GM18858 (cell line): Measurements from ENCODE around the gene BIRC5.
"Not testable (repeated sequence)": the region's sequence is repeated elsewhere in the genome, so short reads cannot be mapped to it uniquely, and the experiment has no call there.

Experiments used
- ATAC-seq: cut with Tn5 transposase; IDR thresholded peaks from one replicate; pipeline ENCODE4 v1.9.1; 2021; ENCODE audit not compliant: unreplicated experiment

BIRC5 gene

DNA sequence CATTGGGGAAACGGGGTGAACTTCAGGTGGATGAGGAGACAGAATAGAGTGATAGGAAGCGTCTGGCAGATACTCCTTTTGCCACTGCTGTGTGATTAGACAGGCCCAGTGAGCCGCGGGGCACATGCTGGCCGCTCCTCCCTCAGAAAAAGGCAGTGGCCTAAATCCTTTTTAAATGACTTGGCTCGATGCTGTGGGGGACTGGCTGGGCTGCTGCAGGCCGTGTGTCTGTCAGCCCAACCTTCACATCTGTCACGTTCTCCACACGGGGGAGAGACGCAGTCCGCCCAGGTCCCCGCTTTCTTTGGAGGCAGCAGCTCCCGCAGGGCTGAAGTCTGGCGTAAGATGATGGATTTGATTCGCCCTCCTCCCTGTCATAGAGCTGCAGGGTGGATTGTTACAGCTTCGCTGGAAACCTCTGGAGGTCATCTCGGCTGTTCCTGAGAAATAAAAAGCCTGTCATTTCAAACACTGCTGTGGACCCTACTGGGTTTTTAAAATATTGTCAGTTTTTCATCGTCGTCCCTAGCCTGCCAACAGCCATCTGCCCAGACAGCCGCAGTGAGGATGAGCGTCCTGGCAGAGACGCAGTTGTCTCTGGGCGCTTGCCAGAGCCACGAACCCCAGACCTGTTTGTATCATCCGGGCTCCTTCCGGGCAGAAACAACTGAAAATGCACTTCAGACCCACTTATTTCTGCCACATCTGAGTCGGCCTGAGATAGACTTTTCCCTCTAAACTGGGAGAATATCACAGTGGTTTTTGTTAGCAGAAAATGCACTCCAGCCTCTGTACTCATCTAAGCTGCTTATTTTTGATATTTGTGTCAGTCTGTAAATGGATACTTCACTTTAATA lies 10.4 kb downstream of the BIRC5 start:
- no peak for ATAC-seq

DNA sequence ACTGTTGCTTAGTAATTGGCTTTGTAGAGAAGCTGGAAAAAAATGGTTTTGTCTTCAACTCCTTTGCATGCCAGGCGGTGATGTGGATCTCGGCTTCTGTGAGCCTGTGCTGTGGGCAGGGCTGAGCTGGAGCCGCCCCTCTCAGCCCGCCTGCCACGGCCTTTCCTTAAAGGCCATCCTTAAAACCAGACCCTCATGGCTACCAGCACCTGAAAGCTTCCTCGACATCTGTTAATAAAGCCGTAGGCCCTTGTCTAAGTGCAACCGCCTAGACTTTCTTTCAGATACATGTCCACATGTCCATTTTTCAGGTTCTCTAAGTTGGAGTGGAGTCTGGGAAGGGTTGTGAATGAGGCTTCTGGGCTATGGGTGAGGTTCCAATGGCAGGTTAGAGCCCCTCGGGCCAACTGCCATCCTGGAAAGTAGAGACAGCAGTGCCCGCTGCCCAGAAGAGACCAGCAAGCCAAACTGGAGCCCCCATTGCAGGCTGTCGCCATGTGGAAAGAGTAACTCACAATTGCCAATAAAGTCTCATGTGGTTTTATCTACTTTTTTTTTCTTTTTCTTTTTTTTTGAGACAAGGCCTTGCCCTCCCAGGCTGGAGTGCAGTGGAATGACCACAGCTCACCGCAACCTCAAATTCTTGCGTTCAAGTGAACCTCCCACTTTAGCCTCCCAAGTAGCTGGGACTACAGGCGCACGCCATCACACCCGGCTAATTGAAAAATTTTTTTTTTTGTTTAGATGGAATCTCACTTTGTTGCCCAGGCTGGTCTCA lies 11.2 kb downstream of the BIRC5 start:
- no peak for ATAC-seq

DNA sequence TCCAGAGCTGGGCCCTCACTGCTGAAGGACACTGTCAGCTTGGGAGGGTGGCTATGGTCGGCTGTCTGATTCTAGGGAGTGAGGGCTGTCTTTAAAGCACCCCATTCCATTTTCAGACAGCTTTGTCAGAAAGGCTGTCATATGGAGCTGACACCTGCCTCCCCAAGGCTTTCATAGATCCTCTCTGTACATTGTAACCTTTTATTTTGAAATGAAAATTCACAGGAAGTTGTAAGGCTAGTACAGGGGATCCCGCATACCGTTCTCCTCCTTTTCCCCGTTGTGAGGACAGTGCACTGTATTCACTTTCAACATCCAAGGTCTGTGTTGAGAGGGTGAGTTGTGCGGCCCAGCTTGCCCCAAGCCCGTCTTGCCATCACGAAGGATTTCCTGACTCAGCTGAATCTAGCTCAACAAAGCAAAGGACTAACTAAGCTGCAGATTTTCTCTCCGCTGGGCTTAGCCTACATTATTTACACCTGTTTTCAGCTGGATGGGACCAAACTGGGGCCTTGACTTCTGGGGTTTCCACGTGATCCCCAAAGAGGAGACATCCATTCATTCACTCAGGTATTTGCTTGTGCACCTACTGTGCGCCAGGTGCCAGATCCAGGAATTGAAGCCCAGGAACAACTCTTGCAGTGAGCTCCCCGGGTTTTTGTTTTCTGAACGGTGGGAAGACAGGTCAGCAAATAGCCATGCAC lies 12.2 kb downstream of the BIRC5 start:
- ATAC-seq = no peak

DNA sequence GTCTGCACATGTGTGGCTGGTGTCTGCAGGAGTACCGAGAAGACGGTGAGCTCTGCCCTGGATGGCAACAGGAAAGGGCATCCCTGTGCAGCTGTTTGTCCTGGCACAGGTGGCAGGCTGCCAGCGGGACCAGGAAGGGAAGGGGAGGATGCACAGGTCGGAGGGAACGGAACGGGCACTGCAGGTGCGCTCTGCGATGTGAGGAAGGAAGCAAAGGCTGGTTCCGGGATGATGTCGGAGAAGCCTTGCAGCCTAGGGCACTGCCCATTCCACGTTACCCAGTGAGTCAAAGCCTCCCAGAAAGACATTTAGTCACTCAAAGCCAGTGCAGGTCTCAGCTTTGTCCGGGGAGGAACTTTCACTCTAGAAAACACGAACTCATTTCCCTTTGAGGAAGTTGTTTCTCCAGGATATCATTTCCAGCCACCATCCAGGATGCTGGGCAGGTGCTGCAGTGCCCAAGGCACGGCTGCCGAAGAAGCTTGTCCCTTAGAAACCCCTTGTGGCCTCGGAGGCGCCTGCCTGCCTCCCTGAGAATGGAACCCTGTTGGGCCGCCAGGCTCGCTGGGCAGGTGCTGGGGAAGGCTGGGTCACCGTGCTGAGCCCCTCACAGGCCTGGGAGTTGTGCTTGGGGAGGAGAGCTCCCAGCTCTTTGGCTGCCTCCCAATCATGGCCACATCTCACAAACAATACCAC lies 12.9 kb downstream of the BIRC5 start:
- ATAC-seq = no peak

DNA sequence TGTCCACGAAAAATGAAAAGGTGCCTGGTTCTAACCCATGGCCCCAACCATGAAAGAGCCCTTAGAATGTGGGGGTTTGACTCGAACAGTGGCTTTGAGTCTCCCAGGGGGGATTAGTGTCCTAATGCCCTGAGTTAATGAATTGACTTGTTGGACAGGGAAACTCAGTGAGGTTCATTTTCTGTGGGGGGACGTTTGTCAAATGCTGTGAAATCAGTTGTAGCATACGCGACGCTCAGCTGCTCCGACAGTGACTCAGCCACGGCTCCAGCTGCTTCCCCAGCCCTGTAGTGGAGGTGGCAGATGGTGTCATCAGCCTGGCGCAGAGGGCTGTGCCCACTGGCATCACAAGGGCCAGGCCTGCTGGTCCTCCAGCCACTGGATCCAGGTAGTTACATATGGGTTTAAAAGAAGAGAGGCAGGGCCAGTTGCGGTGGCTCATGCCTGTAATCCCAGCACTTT lies 13.4 kb downstream of the BIRC5 start:
- no peak for ATAC-seq

DNA sequence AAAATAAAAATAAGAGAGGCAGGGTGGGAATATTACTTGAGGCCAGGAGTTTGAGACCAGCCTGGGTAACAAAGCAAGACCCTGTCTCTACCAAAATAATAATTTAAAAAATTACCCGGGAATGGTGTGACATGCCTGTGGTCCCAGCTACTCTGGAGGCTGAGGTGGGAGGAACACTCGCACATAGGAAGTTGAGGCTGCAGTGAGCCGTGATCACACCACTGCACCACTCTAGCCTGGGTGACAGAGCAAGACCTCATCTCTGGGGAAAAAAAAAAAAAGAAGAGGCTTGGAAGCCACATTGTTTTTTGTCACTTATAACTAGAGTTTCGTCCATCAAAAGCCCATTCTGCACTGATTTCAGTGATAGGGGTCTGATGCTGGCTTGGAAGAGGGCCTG lies 14.1 kb downstream of the BIRC5 start:
- ATAC-seq = no peak

DNA sequence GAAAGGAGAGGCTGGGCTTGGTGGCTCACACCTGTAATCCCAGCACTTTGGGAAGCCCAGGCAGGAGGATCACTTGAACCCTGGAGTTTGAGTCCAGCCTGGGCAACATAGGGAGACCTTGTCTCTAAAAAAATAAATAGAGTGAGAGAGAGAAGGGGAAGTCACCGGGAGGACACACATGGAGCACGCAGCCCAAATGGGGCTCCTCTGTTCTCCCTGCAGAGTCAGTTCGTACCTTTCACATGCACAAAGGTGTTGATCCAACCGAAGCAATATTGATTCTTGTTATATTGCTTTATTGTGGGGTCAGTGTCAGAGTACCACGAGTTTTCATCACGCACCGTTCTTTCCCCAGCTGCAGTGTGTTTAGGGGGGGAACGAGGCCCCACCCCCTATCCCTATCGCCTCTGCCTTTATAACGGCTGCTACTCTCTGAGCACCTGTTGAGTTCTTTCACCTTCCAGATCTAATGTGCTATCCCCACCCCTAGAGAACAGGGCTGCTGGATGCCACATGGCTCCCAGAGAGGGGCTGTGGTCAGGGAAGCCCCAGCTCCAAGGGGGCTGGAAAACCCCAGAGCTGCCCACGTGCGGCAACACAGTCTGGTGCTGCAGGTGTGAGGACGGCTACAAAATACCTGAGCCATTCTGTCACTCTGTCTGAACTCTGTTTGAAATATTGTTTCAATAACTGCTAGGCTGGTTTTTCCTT lies 16.4 kb downstream of the BIRC5 start:
- ATAC-seq = no peak

DNA sequence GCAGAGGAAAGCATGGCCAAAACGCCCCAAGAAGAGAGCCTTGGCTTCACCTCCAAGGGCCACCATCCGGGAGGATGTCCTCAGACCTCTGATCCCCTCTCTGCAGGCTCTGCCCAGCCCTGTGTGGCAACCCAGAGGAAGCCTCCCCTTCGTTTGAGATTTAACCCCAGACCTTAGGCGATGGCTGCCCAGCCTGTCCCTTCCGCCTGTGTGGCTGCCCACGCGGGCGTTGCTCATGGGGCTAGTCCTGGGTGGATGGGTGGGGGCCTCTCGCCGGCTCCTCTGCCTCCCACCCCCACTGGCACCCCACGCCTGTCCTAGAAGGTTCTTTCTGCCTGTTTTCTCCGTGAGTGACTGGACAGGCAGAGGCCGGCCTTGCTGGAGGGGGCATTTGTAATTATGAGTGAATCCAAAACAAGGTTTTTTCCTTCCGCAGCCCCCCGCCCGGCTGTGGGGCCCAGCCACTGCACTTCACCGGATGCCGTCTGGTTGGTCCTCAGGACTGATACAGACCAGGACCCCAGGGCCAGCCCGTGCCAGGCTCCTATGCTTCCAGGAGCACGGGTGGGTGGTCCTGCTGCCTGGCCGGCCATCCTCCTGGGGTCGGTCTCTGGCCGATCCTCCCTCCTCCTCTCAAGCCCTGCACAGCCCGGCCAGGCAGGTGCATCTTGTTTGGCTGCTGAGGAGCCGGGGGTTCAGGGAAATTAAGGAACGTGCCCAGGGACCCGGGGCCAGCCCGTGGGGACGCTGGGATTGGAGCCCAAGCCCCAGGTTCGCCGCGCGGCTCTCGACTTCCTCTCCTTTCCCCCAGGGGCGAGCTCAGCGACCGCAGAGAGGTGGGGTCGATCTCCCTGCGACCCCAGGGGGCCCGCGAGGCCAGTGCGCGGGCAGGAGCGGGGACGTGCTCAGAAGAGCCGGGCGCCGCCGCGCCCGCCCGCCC lies 17.2 kb downstream of the BIRC5 start, which contains the start of gene TMEM235:
TMEM235 (plus strand) TSS at position 636 of the 940 bp plus-strand sequence. CDS start 393 bp downstream, outside the sequence.
- no peak for ATAC-seq

DNA sequence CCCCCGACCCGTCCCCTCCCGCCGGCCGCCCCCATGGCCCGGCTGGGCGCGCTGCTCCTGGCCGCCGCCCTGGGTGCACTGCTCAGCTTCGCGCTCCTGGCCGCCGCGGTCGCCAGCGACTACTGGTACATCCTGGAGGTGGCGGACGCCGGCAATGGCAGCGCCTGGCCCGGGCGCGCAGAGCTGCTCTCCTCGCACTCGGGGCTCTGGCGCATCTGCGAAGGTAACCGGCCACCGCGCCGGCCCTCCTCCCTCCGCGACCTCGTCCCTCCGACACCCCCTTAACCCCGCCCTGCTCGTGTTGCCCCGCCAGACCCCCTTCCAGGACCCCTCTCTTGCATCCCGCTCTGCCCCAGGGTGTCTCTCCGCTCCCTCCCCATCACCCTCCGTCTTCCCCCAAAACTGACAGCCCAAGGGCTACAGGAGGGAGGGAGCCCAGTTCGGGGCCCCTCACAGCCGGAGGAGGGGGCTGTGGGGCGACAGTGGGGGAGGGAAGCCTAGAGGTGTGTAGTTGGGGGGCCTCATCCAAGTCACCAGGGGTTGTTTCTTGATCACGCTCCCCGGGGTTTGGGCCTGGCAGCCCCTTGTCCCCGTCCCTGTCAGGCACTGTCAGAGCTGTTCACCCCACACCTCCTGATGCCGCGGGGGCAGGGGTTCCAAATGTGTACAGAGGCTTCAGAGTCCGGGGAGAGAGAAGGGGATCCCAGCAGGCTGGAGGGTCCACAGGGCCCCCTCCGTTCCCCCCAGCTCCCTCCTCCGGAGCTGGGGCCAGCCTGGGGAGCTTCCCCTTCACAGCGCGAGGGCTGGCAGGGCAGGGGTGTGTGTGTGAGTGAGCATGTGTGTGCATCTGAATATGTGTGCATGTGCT lies 18.2 kb downstream of the BIRC5 start:
- ATAC-seq = no peak

DNA sequence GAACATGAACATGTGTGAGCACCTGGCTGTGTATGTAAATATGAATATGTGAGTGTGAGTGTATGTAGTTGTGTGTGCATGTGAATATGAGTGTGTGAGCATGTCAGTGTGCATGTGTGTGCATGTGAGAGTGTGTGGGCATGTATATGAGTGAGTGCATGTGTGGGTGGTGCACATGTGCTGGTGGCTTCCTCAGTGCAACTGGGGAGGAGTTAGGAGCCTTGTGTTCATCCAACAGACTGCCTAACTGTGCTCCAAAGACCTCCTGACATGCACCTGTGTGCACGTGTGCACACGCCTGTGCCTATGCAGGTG lies 18.8 kb downstream of the BIRC5 start:
- ATAC-seq = no peak

DNA sequence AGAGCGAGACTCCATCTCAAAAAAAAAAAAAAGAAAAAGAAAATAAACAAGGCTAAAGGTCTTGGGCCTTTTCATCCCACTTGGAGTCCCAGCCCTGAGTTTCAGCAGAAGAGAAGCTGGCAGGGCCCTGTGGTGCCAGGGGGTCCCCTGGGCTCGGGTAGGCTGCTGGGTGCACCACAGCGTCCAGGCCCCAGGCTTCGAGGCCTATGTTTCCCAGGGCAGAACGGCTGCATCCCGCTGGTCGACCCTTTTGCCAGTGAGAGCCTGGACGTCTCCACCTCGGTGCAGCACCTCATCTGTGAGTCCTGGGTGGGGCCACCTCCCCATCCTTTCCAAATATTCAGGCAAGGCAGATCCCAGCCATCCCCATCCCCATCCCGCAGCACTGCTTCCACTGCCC lies 19.6 kb downstream of the BIRC5 start:
- no peak for ATAC-seq

DNA sequence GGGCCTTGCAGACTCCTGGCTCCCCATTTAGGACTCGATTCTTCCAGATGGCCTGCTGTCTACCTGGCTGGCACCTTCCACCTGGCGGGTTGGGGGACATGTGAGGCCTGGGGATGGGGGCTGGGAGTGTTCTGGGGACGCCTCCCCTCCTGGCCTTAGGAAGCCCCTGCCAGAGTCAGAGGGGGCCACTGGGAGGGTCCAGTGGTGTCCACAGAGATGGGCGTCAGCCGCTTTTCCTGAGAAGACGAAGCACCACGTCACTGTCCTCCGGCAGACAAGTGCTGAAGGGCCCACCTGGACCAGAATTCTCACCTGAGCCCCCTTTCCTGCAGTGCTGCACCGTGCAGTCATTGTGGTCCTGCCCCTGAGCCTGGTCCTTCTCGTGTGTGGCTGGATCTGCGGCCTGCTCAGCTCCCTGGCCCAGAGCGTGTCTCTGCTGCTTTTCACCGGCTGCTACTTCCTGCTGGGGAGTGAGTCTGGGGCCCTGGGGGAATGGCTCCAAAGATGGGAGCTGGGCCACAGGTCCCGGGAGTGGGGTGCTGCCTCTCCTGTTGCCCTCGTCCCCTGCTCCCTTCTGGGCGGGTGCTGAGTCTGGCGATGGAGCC lies 20.3 kb downstream of the BIRC5 start:
- ATAC-seq = no peak

DNA sequence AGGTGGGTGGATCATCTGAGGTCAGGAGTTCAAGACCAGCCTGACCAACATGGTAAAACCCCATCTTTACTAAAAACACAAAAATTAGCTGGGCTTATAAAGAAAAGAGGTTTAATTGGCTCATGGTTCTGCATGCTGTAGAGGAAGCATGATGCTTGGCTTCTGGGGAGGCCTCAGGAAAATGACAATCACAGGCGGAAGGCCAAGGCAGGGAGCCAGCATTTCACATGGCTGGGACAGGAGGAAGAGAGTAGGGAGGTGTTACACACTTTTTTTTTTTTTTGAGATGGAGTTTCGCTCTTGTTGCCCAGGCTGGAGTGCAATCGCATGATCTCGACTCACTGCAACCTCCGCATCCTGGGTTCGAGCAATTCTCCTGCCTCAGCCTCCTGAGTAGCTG lies 21.0 kb downstream of the BIRC5 start:
- ATAC-seq = not testable (repeated sequence)

DNA sequence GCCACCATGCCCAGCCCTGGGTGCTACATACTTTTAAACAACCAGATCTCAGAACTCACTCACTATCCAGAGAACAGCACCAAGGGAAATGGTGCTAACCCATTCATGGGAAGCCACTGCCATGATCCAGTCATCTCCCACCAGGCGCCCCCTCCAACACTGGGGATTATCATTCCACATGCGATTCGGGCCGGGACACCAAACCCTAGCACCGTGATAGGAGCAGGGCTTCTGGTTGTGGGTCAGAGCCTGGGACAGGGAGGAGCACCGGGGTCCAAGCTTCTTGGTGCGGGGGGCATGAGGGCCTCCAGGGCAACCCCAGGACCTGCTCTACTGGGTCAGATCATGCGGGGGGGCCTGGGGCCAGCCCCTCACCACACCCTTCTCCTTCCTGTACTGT lies 21.8 kb downstream of the BIRC5 start:
- ATAC-seq = no peak

DNA sequence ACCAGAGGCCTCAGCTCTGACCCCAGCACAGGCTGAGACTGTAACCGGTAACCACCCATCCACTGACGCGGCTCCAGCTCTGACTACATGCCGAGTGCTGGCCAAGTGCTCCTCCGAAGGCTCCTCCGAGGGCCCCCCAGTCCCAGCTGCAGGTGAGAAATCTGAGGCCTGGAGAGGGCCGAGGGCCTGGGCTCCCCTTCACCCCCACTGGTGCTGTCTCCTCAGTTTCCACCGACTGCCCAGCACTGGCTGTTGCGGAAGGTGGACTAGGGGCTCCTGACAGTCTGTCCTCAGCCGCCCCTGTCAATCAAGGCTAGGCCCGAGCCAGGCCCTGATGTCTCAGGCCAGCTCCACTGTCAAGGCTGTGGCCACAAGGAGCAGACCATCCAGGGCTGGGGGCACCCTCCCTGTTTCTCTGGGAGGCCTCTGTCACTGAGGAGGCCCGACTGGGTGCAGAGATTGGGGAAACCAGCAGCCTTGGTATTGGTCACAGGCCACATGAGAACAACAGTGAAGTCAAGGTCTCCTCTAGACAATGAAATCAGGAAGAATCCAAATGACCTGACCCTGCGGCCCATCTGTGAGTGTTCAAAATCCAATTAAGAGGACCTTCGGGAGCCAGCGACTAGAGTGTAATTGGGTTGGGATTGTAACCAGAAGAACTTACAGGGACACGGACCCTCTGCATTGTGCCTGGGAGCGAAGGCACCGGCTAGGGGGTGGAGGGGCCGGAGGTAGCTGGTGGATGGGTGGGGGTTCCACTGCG lies 22.5 kb downstream of the BIRC5 start:
- no peak for ATAC-seq

DNA sequence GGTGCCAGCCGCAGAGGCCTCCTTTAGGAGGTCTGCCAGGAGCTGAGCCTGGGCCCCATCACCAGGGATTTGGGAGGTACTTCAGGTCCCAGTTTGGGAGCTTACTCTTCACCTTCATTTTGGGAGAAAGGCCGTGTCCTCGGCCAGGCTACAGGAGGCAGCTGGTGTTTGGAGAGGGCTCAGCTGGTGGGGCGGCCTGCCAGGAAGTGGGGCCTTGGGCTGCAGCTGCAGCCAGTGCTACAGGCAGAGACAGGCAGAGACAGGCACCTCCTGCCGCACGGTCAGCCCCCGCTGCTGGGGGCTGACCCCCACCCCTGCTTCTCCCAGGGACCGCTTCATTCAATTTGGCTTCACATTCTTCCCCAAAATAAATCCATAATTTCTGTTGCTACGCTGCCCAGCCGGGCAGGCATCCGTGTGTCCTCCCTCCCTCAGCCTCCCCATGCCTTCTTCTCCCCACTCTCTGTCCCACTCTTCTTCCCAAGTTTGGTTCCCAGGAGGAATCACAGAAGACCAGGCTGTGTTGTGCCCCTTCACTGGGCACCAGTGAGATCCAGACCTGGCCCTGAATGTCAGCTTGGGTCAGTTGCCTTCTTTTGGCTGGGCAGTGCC lies 23.5 kb downstream of the BIRC5 start:
- no peak for ATAC-seq
